GF-D8 (cell line): Measurements from ENCODE around the gene BRK1.
"Not testable (repeated sequence)": the region's sequence is repeated elsewhere in the genome, so short reads cannot be mapped to it uniquely, and the experiment has no call there.

Experiments
- DNase-seq: peaks from one replicate; lab custom pipeline; 2025; lab: John Stamatoyannopoulos, UW

BRK1 gene

DNA sequence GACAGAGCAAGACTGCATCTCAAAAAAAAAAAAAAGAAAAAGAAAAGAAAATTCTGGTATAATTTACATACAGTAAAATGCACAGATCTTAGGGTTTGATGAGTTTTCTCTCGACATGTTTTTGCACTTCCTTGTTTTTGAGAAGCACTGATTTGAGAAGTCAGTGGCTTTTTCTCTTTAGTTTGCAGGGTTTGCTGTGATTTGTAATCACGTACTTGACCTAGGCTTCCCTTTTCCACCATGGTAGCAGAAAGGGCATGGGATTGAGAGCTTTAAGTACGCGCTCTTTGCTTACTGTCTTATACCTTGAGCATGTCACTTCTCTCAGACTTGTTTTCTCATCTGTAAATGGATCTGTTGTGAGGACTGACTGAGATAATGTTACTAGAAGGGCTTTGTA lies 30.2 kb downstream of the BRK1 start:
- DNase-seq: no peak

DNA sequence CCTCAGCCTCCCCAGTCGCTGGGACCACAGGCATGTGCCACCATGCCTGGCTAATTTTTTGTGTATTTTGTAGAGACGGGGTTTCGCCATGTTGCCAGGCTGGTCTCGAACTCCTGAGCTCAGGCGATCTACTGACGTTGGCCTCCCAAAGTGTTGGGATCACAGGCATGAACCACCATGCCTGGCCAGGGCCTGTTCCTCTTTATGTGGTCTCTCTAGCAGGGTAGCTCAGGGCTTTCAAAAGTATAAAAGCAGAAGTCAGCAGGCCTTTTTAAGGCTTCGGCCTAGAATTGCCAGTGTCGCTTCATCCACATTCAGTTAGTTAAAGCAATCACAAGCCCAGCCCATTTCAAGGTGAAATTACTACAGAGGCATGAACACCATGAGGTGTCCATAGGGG lies 33.8 kb downstream of the BRK1 start:
- no peak for DNase-seq

DNA sequence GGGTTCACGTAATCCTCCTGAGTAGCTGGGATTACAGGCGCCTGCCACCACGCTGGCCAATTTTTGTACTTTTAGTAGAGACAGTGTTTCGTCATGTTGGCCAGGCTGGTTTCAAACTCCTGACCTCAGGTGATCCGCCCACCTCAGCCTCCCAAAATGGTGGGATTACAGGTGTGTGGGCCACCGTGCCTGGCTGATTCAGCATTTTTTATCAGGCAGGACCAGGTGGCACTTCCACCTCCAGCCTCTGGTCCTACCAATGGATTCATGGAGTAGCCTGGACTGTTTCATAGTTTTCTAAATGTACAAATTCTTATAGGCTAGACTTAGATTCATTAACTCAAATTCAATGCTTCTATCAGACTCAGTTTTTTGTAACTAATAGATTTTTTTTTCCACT lies 35.5 kb downstream of the BRK1 start:
- no peak for DNase-seq

DNA sequence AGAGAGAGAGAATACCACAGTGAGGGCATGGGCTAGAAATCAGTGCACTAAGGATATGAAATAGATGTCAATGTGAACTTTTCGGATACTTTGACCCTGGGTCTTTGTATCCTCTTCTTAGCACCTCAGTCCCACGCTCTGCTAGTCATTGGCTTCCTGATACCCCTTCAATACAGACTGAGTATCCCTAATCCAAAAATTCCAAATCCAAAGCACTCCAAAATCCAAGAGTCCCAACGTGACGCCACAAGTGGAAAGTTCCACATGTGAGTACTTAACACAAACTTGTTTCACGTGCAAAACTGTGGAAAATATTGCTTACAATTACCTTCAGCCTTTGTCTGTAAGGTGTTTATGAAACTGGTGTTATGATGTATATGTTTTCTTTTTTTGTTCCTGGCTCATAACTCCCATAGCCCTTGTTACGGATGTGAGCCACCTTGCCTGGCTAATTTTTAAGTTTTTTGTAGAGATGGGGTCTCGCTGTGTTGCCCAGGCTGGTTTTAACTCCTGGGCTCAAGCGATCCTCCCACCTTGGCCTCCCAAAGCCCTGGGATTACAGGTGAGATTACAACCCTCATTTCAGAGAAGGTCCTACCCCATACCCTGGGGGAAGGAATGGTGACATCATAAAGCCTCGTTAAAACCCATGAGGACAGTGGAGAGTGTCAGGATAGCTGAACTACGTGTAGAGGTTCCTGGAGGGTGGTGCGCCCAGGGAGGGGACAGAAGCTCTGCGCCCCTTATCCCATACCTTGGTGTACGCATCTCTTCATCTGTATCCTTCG lies 39.1 kb downstream of the BRK1 start:
- DNase-seq: no peak

DNA sequence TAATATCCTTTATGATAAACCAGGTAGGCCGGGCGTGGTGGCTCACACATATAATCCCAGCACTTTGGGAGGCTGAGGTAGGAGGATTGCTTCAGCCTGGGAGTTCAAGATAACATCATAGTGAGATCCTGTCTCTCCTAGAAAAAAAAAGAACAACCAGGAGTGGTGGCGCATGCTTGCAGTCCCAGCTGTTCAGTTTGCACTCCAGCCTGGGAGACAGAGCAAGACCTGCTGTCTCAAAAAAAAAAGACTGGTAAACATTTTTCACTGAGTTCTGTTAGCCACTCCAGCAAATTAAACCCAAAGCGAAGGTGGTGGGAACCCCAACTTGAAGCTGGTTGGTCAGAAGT lies 39.6 kb downstream of the BRK1 start:
- DNase-seq: no peak

DNA sequence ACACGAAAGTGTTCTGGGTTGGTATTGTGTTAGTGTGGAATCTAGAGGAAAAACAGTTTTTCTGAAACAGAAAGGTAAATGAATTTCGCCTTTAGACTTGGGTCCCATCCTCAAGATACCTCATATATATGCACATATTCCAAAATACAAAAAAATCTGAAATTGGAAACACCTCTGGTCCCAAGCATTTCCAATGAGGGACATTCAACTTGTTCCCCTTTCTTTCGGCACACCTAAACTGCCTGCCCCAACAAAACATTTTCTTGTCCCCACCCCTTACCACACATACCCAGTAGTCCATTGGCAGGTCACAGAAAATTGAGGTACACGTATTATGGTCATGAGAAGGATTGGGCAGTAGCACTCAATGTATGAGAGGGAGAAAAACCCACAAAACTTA lies 40.2 kb downstream of the BRK1 start:
- DNase-seq: no peak

DNA sequence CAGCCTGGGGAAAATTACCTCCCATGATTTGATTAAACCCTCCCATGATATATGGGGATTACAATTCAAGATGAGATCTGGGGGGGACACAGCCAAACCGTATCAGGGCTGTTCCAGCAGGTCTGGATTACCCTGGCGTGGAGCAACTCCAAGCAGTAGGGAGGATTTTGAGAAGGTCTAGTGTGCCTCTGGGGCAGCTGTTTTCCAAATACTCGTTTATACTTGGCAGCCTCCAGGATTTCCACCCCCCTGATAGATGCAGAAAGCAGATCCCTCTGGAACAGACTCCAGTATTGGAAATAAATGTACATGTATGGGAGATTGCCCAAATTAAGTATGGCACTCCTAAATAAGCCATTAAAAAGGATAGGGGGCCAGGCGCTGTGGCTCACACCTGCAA lies 41.6 kb downstream of the BRK1 start:
- no peak for DNase-seq

DNA sequence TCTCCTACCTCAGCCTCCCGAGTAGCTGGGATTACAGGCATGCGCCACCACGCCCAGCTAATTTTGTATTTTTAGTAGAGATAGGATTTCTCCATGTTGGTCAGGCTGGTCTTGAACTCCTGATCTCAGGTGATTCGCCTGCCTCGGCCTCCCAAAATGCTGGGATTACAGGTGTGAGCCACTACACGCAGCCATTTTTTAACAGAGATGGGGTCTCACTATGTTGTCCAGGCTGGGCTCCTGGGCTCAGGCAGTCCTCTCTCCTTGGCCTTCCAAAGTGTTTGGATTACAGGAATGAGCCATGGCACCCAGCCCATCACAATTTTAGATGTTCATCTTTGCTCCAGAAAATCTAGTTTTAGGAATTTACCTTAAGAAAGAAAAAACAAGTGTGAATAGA lies 43.1 kb downstream of the BRK1 start:
- DNase-seq: not testable (repeated sequence)

DNA sequence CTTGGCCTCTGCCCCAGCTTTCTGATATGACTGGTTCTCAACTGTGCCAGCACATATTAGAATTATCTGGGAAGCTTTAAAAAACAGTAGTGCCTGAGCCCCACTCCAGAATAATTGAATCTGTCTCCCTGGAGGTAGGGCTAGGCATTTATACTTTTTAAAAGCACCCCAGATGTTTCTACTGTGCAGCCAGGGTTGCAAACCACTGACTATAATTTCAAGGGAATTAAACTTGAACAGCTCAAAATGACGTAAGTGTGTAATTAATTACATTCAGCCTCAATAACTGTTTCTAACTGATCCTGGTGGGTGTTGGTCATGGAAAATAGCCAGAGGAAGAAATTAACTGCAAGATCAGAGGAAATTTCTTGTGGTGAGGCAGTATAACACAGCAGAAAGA lies 44.9 kb downstream of the BRK1 start:
- no peak for DNase-seq

DNA sequence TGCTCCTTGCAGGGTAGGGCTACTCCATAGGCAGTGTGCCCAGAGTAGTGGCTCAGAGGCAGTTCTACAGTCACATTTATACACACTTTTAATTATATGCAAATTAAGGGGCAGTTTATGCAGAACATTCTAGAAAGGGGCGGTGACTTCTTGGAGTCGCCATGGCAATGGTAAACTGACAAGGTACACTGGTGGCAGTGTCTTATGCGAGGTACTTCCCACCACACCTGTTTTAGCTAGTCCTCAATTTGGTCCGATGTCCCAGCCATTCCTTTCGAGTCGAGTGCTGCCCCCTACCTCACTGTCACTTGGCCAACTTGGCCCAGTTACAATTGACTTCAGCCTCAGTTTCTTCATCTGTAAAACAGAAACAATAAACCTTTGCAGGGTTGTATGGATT lies 45.5 kb downstream of the BRK1 start:
- no peak for DNase-seq

DNA sequence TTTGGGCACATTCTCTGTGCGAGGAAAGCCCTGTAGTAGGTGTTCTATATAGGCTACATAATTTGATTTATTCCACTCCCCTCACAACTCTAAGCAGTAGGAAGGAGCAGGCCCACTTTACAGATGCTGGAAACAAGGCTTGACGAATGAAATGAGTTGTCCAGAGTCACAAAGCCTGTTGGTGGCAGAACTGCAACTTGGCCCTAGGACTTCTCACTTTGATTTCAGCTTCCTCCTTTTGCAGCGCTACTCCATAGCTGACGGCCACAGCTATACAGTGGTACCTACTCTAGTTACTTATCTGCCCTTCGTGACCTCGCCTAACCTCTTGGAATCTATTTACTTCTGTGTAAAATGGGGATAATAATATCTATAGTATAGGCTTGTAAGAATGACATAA lies 46.7 kb downstream of the BRK1 start:
- no peak for DNase-seq

DNA sequence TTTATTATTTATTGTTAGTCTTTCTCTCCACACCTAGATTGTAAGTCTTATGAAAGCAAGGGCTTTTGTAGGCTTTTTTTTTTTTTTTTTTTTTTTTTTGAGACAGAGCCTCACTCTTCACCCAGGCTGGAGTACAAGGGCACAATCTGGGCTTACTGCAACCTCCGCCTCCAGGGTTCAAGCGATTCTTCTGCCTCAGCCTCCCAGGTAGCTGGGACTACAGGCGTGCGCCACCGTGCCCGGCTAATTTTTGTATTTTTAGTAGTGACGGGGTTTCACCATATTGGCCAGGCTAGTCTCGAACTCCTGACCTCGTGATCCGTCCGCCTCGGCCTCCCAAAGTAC lies 48.7 kb downstream of the BRK1 start:
- DNase-seq: not testable (repeated sequence)

DNA sequence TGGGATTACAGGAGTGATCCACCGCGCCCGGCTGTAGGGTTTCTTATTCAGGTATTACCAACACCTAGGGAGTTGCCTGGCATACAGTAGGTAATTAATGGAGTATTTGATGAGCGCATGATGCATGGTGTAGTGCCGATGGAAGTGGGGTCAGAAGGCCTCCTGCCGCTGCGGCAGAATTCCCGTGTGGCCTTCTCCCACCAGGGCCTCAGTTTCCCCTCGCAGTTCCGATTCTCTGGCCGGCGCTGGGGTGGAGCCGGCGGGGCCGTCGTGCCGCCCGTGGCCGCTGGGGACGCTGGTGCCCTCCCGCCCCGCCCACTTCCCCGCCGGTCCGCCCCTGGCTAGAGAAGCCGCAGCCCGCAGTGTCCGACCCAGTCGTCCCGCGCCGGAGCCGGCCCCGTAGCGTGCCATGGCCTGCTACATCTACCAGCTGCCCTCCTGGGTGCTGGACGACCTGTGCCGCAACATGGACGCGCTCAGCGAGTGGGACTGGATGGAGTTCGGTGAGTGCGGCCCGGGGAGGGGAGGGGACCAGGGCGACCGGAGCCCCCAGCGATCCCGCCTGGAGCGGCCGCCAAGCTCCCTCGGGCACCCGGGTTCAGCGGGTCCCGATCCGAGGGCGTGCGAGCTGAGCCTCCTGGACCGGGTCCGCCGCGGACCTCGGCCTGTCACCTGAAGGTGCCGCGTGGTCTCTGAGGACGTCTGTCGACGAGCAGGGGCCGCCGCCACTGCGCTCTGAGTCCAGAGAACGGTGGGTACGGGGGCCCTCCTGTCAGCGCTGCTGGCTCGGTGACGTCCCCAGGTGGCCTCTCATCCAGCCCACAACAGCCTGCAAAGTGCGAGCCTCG lies 49.3 kb downstream of the BRK1 start, which contains the start of gene IRAK2:
Gene IRAK2, plus strand, starts transcription at position 374 of the 848 bp plus-strand sequence. Its CDS starts 36 bp downstream, at position 410.
- DNase-seq: no peak

DNA sequence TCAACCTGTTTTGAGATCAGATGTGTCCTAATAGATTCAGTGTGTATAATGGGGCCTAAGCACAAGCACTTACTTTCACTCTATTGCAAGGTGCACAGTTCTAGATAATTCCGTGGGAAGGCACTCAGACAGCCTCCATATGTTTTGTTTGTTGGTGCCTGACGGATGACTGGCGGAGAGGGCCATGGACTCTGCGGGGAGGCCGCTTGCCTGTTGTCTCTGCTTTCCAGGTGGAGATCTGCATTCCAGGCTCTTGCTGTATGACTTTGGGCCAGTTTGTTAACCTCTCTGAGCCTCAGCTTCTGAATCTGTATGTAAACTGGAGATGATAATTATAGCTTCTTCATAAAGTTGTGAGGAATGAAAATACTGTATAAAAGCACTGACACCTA lies 50.7 kb downstream of the BRK1 start:
- no peak for DNase-seq

DNA sequence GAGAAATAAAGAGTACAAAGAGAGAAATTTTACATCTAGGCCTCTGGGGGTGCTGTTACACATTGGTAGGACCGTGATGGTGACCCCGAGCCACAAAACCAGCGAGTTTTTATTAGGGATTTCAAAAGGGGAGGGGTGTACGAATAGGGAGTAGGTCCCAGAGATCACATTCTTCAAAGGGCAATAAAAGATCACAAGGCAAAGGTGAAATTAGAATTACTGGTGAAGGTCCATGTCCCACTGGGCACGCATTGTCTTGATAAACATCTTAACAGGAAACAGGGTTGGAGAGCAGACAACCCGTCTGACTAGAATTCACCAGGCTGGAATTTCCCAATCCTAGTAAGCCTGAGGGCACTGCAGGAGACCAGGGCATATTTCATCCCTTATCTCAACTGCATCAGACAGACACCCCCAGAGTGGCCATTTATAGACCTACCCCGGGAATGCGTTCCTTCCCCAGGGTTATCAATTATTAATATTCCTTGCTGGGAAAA lies 53.6 kb downstream of the BRK1 start:
- DNase-seq: no peak

DNA sequence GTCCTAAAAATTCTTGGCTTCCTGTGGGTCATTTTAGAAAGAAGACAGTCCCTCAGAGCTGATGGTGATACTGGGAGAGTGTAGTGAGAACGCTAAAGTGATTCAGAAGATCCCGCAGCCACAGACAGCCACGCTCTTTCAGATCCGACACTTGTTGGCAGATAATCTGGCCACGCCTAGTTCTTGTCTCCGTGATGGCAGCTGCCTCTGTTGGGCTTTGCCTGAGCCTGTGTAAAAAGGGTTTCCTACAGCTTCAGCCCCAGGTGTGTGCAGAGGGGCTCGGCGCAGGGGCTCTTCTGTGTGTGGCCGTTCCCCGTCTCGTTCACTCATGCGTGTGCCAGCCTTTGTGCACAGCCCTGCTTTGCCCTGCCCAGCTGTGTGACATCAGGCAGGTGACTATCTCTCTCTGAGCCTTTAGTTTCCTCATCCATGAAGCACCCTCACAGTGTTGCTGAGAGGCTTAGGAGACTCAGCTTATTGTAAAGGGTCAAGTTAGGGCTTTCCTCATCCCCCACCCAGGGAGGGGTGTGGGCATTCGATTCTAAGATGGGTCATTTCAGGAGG lies 55.5 kb downstream of the BRK1 start:
- no peak for DNase-seq

DNA sequence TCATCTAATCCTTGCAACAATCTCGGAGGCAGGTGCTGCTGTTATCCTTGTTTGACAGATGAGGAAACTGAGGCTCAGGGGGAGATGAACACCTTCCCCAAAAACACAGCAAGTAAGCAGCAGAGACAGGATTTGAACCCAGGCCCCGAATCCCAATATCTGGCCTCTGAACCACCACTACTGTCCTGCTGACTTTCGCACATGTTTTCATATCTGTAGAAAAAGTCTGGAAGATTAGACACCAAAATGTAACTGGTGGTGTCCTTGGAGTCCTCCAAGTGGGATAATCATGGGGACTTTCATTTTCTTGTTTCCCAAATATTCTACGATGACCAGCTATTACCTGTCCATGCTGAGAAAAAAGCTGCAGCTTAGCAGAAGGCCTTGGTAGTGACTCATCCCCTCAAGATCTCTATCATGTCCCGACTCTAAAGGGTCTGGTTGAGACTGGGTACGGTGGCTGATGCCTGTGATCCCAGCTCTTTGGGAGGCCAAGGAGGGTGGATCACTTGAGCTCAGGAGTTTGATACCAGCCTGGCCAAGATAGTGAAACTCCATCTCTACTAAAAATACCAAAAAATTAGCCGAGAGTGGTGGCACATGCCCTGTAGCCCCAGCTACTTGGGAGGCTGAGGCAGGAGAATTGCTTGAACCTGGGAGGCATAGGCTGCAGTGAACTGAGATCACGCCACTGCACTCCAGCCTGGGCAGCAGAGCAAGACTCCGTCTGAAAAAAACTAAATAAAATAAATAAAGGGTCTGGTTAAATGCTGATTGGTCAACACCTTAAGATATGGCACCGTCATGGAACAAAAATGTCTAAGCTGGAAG lies 57.8 kb downstream of the BRK1 start:
- no peak for DNase-seq

DNA sequence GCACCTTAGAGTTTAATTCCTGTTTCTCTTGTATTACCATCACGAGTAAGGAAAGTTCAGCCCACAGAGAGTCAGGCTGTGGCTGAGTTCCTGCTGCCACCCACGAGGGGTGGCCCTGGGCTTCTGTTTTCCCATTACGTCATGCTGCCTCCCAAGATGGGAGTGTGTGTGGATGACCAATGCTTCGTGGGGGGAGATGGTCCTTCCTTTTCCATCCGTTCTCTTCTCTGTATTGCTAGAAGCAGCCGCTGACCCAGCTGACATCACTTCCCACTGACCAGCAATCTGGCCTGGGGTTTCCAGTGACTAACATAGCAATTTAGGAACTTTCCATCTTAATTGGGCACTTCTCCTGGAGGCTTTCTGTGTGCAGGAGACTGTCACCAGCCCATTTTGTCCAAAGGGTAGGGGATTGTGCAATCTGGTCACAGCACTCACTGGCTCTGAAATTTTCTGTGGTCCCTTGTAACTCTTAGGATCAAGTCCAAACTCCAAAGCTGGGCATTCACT lies 58.5 kb downstream of the BRK1 start:
- DNase-seq: no peak

DNA sequence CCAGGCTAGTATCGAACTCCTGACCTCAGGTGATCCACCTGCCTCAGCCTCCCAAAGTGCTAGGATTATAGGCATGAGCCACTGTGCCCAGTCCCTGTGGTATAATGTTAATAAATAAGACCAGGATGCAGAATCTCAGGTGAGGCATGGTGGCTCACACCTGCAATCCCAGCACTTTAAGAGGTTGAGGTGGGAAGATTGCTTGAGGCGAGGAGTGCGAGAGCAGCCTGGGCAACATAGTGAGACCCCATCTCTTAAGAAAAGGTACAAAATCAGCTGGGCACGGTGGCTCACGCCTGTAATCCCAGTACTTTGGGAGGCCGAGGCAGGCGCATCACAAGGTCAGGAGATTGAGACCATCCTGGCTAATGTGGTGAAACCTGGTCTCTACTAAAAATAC lies 59.9 kb downstream of the BRK1 start:
- not testable (repeated sequence) for DNase-seq

DNA sequence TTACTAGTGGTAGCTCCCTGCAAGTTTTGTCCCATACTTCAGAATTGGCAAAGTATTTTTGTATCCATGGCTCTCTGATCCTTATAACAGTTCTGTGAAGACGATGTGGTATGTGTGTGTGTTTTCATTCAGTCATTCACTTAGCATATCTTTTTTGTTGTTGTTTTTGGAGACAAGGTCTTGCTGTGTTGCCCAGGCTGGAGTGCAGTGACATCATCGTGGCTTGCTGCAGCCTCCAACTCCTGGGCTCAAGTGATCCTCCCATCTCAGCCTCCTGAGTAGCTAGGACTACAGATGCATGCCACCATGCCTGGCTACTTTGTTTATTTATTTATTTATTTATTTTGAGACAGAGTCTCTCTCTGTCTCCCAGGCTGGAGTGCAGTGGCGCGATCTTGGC lies 60.7 kb downstream of the BRK1 start:
- not testable (repeated sequence) for DNase-seq
